B cell (primary cell): ENCODE results near the gene SENP8.

Experiments
- CTCF ChIP-seq: fragments of 200-600 bp; IDR thresholded peaks from one replicate; pipeline ENCODE4 v1.8.0; 2022; ENCODE audit warnings: antibody characterized with exemption, mild to moderate bottlenecking
- EZH2 ChIP-seq: IDR thresholded peaks from 2 replicates; pipeline ENCODE4 v1.6.1; 2012; ENCODE audit warnings: borderline replicate concordance, low read depth, mild to moderate bottlenecking, moderate library complexity, low read length; ENCODE audit not compliant: insufficient read depth, poor library complexity, severe bottlenecking

- TF ChIP-seq CTCF (no peak), EZH2 (no peak)
Observed at GRCh38 chr15:72166716-72167417, 48.7 kb downstream of the SENP8 start.
